ENCODE measurements around the gene ZRANB1. TPM values are rescaled to one million over a fixed set of nuclear protein-coding genes. Genes with fewer than 3 reads are reported as not detected.

Gene ZRANB1
- total and polyA plus RNA-seq, 10 of the 15 experiments (the other 5 are each of a cell fraction or from before 2014, with no cell fraction given), result 1.7 to 11.8 (median 6.2) TPM

DNA sequence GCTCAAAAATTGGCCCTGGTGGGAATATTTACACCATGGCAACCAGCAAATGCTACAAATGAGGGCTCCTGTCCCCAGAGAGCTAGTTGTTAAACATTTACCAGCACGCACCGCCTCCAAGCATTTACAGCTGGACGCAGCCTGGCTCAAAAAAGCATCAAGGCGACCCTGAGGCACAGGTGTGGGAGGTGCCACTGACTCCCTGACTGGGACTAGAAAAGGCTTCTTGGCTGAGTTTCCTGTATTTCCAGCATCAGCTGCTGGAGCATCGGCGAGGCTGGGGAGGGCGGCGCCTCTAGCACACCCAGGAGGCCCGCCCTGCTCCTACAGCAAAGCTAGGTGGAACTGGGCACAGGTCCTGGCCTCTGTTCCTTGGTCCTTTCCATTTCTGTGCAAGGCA lies 43.5 kb upstream of the ZRANB1 start:
- Histone ChIP-seq H3K9ac (ENCODE audit: control insufficient read depth, insufficient read depth, low read length) (no peak overlapping the region), H3K4me1 (ENCODE audit: control insufficient read depth, insufficient read depth, low read length) (no peaks in the 10 kb centered on the region), H3K79me2 (ENCODE audit: control insufficient read depth, insufficient read depth, low read length) (no peaks in the 10 kb centered on the region), H3K27ac (ENCODE audit: control insufficient read depth, insufficient read depth) (no peak overlapping the region), H4K20me1 (ENCODE audit: control insufficient read depth, insufficient read depth) (no peaks in the 10 kb centered on the region), H3K4me3 (no peak overlapping the region), H2AFZ (ENCODE audit: control insufficient read depth, low read depth, low read length) (no peak overlapping the region), H3K36me3 (ENCODE audit: control insufficient read depth in 2 of 2, insufficient read depth in 2 of 2, low read length in 1 of 2) (no peaks in the 10 kb centered on the region), H3K9me3 (replicated peaks; ENCODE audit: control insufficient read depth, insufficient read depth, low read length) (no peaks in the 10 kb centered on the region), H3K4me2 (ENCODE audit: control insufficient read depth, insufficient read depth) (no peak overlapping the region), H3K27me3 (replicated peaks in 1 of 2; ENCODE audit: control insufficient read depth in 2 of 2, insufficient read depth in 2 of 2, low read length in 1 of 2) (peaks cover 0 to 2% of the 10 kb centered on the region in 2 experiments; a peak in 3 of 4 replicates)
- intact Hi-C loops (cut with micrococcal nuclease; ENCODE audit: unreplicated experiment) (no loop called here), in situ Hi-C loops (cut with MboI) (no loop called here)
- TF ChIP-seq MXI1 (IDR thresholded peaks at IDR 0.05; ENCODE audit: low read depth, low read length) (no peak), ZZZ3 (IDR thresholded peaks at IDR 0.05; ENCODE audit: control insufficient read depth, insufficient read length, low read depth) (no peak), PAX5 (IDR thresholded peaks at IDR 0.05; ENCODE audit: borderline replicate concordance, low read depth, low read length) (no peak), POLR2AphosphoS2 (IDR thresholded peaks at IDR 0.05; ENCODE audit: low read depth, low read length) (no peak), CREM (IDR thresholded peaks at IDR 0.05; ENCODE audit: low read depth) (no peak), ASH2L (IDR thresholded peaks at IDR 0.05; ENCODE audit: borderline replicate concordance, low read depth) (no peak), NFIC (IDR thresholded peaks at IDR 0.05; ENCODE audit: low read depth, low read length) (no peak), EP300 (IDR thresholded peaks at IDR 0.05; ENCODE audit: borderline replicate concordance in 1 of 2, control insufficient read depth in 1 of 2, low read depth in 2 of 2, low read length in 2 of 2) (no peak), CHD4 (IDR thresholded peaks at IDR 0.05) (no peak), SREBF2 (IDR thresholded peaks at IDR 0.05; ENCODE audit: low read length) (no peak)
- TF ChIP-seq, protein P1, sequence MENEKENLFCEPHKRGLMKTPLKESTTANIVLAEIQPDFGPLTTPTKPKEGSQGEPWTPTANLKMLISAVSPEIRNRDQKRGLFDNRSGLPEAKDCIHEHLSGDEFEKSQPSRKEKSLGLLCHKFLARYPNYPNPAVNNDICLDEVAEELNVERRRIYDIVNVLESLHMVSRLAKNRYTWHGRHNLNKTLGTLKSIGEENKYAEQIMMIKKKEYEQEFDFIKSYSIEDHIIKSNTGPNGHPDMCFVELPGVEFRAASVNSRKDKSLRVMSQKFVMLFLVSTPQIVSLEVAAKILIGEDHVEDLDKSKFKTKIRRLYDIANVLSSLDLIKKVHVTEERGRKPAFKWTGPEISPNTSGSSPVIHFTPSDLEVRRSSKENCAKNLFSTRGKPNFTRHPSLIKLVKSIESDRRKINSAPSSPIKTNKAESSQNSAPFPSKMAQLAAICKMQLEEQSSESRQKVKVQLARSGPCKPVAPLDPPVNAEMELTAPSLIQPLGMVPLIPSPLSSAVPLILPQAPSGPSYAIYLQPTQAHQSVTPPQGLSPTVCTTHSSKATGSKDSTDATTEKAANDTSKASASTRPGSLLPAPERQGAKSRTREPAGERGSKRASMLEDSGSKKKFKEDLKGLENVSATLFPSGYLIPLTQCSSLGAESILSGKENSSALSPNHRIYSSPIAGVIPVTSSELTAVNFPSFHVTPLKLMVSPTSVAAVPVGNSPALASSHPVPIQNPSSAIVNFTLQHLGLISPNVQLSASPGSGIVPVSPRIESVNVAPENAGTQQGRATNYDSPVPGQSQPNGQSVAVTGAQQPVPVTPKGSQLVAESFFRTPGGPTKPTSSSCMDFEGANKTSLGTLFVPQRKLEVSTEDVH (IDR thresholded peaks at IDR 0.05; ENCODE audit: low read depth, partially characterized antibody), result no peak
- TF ChIP-seq, protein P2, sequence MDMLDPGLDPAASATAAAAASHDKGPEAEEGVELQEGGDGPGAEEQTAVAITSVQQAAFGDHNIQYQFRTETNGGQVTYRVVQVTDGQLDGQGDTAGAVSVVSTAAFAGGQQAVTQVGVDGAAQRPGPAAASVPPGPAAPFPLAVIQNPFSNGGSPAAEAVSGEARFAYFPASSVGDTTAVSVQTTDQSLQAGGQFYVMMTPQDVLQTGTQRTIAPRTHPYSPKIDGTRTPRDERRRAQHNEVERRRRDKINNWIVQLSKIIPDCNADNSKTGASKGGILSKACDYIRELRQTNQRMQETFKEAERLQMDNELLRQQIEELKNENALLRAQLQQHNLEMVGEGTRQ (IDR thresholded peaks at IDR 0.05; ENCODE audit: borderline replicate concordance, low read depth, low read length), result no peak
- TF ChIP-seq, protein P3, sequence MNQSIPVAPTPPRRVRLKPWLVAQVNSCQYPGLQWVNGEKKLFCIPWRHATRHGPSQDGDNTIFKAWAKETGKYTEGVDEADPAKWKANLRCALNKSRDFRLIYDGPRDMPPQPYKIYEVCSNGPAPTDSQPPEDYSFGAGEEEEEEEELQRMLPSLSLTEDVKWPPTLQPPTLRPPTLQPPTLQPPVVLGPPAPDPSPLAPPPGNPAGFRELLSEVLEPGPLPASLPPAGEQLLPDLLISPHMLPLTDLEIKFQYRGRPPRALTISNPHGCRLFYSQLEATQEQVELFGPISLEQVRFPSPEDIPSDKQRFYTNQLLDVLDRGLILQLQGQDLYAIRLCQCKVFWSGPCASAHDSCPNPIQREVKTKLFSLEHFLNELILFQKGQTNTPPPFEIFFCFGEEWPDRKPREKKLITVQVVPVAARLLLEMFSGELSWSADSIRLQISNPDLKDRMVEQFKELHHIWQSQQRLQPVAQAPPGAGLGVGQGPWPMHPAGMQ (IDR thresholded peaks at IDR 0.05; ENCODE audit: borderline replicate concordance), result no peak
- TF ChIP-seq, protein P4, sequence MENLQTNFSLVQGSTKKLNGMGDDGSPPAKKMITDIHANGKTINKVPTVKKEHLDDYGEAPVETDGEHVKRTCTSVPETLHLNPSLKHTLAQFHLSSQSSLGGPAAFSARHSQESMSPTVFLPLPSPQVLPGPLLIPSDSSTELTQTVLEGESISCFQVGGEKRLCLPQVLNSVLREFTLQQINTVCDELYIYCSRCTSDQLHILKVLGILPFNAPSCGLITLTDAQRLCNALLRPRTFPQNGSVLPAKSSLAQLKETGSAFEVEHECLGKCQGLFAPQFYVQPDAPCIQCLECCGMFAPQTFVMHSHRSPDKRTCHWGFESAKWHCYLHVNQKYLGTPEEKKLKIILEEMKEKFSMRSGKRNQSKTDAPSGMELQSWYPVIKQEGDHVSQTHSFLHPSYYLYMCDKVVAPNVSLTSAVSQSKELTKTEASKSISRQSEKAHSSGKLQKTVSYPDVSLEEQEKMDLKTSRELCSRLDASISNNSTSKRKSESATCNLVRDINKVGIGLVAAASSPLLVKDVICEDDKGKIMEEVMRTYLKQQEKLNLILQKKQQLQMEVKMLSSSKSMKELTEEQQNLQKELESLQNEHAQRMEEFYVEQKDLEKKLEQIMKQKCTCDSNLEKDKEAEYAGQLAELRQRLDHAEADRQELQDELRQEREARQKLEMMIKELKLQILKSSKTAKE (IDR thresholded peaks at IDR 0.05; ENCODE audit: low read depth, poor library complexity, severe bottlenecking), result no peak
- TF ChIP-seq, protein P5, sequence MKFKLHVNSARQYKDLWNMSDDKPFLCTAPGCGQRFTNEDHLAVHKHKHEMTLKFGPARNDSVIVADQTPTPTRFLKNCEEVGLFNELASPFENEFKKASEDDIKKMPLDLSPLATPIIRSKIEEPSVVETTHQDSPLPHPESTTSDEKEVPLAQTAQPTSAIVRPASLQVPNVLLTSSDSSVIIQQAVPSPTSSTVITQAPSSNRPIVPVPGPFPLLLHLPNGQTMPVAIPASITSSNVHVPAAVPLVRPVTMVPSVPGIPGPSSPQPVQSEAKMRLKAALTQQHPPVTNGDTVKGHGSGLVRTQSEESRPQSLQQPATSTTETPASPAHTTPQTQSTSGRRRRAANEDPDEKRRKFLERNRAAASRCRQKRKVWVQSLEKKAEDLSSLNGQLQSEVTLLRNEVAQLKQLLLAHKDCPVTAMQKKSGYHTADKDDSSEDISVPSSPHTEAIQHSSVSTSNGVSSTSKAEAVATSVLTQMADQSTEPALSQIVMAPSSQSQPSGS (IDR thresholded peaks at IDR 0.05; ENCODE audit: low read length), result no peak
- ChIA-PET CTCF (no interaction called here), RAD21 (ENCODE audit: unreplicated experiment) (no interaction called here), SMC1A (ENCODE audit: uncharacterized antibody, unreplicated experiment) (no interaction called here), POLR2A (no interaction called here)
- FAIRE-seq (no peak), DNase-seq (ENCODE audit: low read depth, low spot score) (no peak), ATAC-seq (no peak)
- no TSS peak for BruUV-seq (replicated peaks)
- 53% methylated on average over 9 of the region's 9 CpGs for WGBS (ENCODE audit: insufficient coverage, insufficient replicate concordance, low lambda C conversion rate, missing lambda C conversion rate)
